NT2/D1 (cell line): ENCODE data around the gene CAPN15.

ENCODE experiments used
- DNase-seq: peaks from one replicate; pipeline ENCODE4 v3.0.0-alpha.2; 2011; ENCODE audit warnings: low read depth, low spot score
- H3K27me3 ChIP-seq: 2 replicates; pipeline ENCODE4 v1.6.0; 2011; ENCODE audit warnings: mild to moderate bottlenecking; ENCODE audit not compliant: insufficient read length, insufficient read depth
- H3K36me3 ChIP-seq: 2 replicates; pipeline ENCODE4 v1.6.1; 2011; ENCODE audit warnings: mild to moderate bottlenecking, low read length, mixed read lengths; ENCODE audit not compliant: insufficient read depth, insufficient read length
- H3K4me1 ChIP-seq: 2 replicates; pipeline ENCODE4 v1.5.1; 2011; ENCODE audit not compliant: insufficient read depth, insufficient read length
- H3K4me3 ChIP-seq: 2 replicates; pipeline ENCODE4 v1.5.1; 2011; ENCODE audit warnings: low read depth; ENCODE audit not compliant: insufficient read length
- H3K9ac ChIP-seq: 2 replicates; pipeline ENCODE4 v1.6.0; 2011; ENCODE audit warnings: low read depth; ENCODE audit not compliant: insufficient read length
- H3K9me3 ChIP-seq: 2 replicates; pipeline ENCODE4 v1.5.1; 2011; ENCODE audit warnings: mild to moderate bottlenecking, low read length; ENCODE audit not compliant: insufficient read depth
- SUZ12 ChIP-seq: IDR thresholded peaks from 2 replicates; pipeline ENCODE4 v1.6.1; 2011; ENCODE audit not compliant: insufficient read length, insufficient read depth; ENCODE audit errors: extremely low read depth
- YY1 ChIP-seq: IDR thresholded peaks from 2 replicates; pipeline ENCODE4 v1.6.1; 2011; ENCODE audit not compliant: insufficient read length, insufficient read depth
- ZNF274 ChIP-seq: IDR thresholded peaks from 2 replicates; pipeline ENCODE4 v1.6.1; 2011; ENCODE audit warnings: mild to moderate bottlenecking, low read depth, low read length

The CAPN15 gene

DNA sequence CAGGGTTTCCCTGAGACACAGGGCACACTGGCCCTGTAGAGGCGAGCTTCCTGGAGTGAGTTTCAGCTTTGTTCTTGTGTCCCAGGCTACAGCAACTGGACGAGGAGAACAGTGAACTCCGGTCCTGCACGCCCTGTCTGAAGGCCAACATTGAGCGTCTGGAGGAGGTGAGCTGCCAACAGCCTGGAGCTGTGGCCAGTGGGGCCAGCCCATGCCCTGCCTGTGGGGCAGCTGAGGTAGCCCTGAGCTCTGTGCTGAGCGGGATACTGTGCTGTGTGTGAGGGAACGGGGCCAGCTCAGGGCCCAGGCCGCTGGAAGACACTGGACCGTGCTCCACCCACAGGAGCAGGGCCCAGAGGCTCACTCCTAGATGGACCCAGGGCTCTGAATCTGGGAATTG lies 8.7 kb upstream of the CAPN15 start:
- Histone ChIP-seq H3K36me3 (peaks cover 70% of the 10 kb centered on the region), H3K9me3 (no peaks in the 10 kb centered on the region), H3K4me3 (no peak overlapping the region), H3K9ac (no peak overlapping the region), H3K27me3 (no peaks in the 10 kb centered on the region), H3K4me1 (peaks cover 18% of the 10 kb centered on the region)
- TF ChIP-seq YY1 (no peak), ZNF274 (no peak), SUZ12 (no peak)
- no peak for DNase-seq

DNA sequence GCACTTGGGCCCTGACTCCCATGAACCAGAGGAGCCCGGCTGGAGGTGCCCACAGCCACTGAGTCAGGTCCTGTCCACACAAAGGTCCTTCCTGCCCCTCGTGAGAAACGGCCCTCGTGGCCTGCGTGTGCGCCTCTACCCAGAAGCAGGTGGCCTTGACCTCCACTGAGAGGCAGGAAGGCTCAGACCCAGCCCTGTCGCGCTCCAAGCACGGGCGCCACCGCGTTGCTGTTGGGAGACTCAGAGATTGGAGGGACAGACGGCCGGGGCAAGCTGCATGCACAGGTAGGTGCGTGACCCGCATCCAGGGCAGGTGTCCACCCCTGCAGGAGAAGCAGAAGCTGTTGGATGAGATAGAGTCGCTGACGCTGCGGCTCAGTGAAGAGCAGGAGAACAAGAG lies 8.1 kb upstream of the CAPN15 start:
- H3K36me3 ChIP-seq, result peaks cover 71% of the 10 kb centered on the region
- DNase-seq, result no peak
- TF ChIP-seq YY1, result no peak
- no peak for TF ChIP-seq ZNF274
- TF ChIP-seq SUZ12, result no peak

DNA sequence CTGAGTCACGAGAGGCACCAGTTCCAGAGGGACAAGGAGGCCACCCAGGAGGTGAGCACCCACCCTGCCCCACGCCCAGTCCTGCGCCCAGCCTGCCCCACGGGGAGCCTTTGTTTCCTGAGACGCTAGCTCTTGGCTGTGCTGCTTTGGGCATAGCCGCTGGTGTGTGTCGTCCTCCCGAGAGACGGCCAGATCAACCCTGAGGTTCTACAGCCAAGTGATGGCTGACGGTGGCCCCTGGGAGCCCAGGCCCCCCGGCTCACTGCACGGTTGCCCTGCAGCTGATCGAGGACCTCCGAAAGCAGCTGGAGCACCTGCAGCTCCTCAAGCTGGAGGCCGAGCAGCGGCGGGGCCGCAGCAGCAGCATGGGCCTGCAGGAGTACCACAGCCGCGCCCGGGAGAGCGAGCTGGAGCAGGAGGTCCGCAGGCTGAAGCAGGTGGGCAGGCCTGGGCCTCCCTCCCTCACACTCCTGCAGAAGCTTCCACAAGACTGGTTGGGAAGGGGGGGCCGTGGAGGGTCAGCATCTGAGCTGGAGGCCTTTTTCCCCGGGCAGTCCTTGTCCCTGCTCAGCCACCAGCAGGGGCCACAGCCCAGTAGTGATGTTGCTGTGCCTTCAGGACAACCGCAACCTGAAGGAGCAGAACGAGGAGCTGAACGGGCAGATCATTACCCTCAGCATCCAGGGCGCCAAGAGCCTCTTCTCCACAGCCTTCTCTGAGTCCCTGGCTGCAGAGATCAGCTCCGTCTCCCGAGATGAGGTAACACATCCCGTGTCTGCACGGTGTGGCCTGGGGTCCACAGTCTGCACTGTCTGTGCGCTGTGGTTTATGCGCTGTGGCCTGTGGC lies 7.4 kb upstream of the CAPN15 start:
- DNase-seq, result no peak
- Histone ChIP-seq H3K4me1 (peaks cover 20% of the 10 kb centered on the region), H3K9me3 (no peaks in the 10 kb centered on the region), H3K9ac (no peak overlapping the region), H3K27me3 (no peaks in the 10 kb centered on the region), H3K36me3 (peaks cover 71% of the 10 kb centered on the region), H3K4me3 (no peak overlapping the region)
- no peak for TF ChIP-seq ZNF274
- no peak for TF ChIP-seq SUZ12

More for the DNA sequence above, 8.1 kb upstream of the CAPN15 start:
- no peaks in the 10 kb centered on the region for H3K27me3 ChIP-seq
- peaks cover 18% of the 10 kb centered on the region for H3K4me1 ChIP-seq
- no peaks in the 10 kb centered on the region for H3K9me3 ChIP-seq
- H3K4me3 ChIP-seq, result no peak overlapping the region
- H3K9ac ChIP-seq, result no peak overlapping the region

DNA sequence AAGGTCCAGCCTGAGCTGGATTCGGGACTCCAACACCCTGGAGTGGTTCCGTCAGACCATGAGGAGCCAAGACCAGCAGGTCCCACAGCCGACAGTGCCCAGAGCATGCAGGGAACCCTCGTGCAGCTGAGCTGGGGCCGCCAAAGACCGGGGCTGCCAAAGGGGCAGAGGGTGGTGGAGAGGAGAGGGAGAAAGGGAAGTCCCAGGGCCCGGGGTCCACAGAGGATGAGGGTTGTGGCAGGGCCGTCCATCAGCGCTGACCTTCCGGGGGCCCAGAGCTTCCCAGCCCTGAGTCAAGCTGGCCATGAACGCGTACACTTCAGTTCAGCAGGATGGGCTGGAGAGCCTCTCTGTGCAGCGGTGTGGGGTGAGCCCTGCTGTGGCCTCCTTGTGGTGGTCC lies 6.7 kb upstream of the CAPN15 start:
- H3K4me1 ChIP-seq, result peaks cover 27% of the 10 kb centered on the region
- TF ChIP-seq SUZ12 (no peak), ZNF274 (no peak), YY1 (no peak)
- peaks cover 68% of the 10 kb centered on the region for H3K36me3 ChIP-seq
- H3K9ac ChIP-seq, result no peak overlapping the region
- H3K27me3 ChIP-seq, result no peaks in the 10 kb centered on the region
- H3K4me3 ChIP-seq, result no peak overlapping the region
- no peaks in the 10 kb centered on the region for H3K9me3 ChIP-seq
- DNase-seq, result no peak

DNA sequence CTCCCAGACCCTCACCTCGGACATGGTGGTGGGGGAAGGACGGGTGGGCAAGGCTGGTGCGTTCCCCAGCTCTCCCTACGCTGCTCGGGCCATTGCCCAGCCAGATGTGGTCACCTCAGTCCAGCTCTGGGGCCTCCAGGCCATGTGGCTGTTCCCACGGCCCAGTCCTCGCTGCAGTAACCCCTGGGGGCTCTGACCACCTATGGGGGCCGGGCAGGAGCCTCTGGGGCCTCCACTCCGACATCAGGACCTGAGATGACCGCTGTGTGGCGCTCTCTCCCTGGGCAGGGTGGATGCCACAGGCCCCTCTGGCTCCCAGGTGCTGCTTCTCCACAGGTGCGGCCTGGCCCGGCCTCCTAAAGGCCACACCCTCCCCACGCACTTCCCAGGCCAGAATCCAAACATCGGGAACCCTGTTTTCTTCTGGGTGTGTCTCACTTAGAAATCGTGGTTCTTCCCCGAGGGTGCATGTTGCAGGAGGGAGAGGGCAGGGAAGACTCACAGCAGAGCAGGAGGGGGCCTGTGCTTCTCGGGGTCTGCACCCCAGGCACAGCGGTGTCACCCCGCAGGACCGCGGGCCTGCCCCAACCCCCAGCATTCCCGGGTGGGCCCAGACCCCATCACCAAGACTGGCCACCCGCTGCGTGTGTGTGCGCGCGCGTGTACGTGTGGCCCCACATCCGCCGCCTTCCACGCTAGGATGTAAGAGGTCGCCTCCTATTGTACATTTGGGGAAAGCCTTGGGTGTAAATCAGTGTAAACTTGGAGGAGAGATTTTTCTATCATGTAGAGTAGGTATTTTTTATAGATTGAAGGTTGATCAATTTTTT lies 5.9 kb upstream of the CAPN15 start:
- H3K36me3 ChIP-seq, result peaks cover 62% of the 10 kb centered on the region
- H3K9me3 ChIP-seq, result no peaks in the 10 kb centered on the region
- no peak overlapping the region for H3K4me3 ChIP-seq
- no peak overlapping the region for H3K9ac ChIP-seq
- DNase-seq, result no peak
- TF ChIP-seq YY1 (no peak), SUZ12 (no peak), ZNF274 (no peak)
- no peaks in the 10 kb centered on the region for H3K27me3 ChIP-seq
- H3K4me1 ChIP-seq, result peaks cover 30% of the 10 kb centered on the region

DNA sequence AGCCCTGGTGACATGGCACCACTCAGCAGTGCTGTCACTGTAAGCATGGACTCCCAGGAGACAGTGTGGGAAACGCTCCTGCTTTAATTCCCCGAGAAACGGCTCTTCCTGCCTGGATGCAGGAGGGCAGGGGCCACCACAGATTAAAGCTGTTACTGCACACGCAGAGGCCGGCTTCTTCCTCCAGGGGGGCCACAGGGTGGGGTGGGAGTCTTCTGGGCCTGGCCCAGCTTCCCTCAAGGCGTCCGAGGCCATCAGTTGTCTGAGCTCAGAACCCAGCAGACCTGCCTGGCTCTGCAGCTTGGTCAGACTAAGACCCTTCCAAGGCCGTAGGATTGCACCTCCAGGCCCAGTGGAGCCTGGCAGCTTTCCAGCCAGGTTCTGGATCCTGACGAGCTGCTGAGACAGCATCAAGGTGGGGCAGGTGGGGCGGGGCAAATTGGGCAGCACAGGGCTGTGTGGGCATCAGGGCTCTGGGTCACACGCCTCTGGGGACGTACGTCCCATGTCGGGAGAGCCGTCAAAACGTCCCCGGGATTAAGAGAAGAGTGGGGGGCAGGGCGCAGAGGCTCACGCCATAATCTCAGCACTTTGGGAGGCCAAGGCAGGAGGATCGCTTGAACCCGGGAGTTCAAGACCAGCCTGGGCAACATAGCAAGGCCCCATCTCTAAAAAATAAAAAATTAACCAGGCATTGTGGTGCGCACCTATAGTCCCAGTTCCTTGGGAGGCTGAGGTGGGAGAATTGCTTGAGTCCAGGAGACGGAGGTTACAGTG lies 5.0 kb upstream of the CAPN15 start:
- Histone ChIP-seq H3K9me3 (no peaks in the 10 kb centered on the region), H3K4me1 (peaks cover 30% of the 10 kb centered on the region), H3K27me3 (no peaks in the 10 kb centered on the region), H3K4me3 (no peak overlapping the region), H3K9ac (no peak overlapping the region), H3K36me3 (peaks cover 54% of the 10 kb centered on the region)
- no peak for DNase-seq
- no peak for TF ChIP-seq YY1
- TF ChIP-seq ZNF274, result no peak
- no peak for TF ChIP-seq SUZ12

DNA sequence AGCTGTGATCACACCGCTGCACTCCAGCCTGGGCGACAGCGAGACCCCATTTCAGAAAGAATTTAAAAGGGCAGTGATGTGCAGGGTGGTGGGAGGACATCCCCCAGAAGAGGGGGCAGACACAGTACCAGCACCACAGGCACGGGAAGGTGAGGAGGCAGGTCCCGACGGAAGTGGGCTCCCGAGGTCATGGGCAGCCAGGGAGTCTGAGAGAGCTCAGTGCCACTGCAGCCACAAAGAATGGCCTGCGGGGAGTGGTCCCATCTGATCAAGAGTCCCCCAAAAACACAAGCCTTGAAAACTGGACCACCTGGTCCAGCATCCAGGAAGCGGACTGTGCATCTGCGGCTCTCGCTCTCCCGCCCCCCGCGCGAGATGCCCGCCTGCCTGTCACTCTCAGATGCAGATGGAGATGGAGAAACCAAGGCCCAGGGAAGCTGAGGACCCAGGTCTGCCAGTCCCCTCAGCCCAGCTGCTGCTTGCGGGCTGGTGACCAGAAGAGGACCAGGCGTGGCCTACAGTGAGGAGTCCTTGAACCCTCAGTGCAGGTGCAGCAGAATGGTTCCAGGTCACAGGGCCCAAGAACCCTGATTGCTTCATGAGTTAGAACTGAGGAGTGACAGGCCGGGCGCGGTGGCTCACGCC lies 4.3 kb upstream of the CAPN15 start:
- no peak for DNase-seq
- H3K27me3 ChIP-seq, result no peaks in the 10 kb centered on the region
- no peak overlapping the region for H3K4me3 ChIP-seq
- peaks cover 53% of the 10 kb centered on the region for H3K36me3 ChIP-seq
- peaks cover 30% of the 10 kb centered on the region for H3K4me1 ChIP-seq
- no peak overlapping the region for H3K9ac ChIP-seq
- TF ChIP-seq SUZ12 (no peak), ZNF274 (no peak), YY1 (no peak)
- no peaks in the 10 kb centered on the region for H3K9me3 ChIP-seq
